Activated T-helper 1 cell treated with Interleukin-2 at 50 U/mL for 16 hours (primary cell): Measurements from ENCODE around the gene SELENOO.

Experiments
- DNase-seq: peaks from one replicate; pipeline ENCODE4 v3.0.0-alpha.2; 2020; ENCODE audit warnings: low read depth

SELENOO gene

GRCh38 chr22:50185375-50186087 lies 15.3 kb upstream of the SELENOO start, which contains the start of gene TRABD:
Gene TRABD, plus strand, starts transcription at chr22:50185913. Its CDS starts 7,148 bp downstream, at chr22:50193061.
- DNase-seq, result peak; percentile 85

GRCh38 chr22:50186181-50186714 lies 14.6 kb upstream of the SELENOO start:
- DNase-seq, result no peak

DNA sequence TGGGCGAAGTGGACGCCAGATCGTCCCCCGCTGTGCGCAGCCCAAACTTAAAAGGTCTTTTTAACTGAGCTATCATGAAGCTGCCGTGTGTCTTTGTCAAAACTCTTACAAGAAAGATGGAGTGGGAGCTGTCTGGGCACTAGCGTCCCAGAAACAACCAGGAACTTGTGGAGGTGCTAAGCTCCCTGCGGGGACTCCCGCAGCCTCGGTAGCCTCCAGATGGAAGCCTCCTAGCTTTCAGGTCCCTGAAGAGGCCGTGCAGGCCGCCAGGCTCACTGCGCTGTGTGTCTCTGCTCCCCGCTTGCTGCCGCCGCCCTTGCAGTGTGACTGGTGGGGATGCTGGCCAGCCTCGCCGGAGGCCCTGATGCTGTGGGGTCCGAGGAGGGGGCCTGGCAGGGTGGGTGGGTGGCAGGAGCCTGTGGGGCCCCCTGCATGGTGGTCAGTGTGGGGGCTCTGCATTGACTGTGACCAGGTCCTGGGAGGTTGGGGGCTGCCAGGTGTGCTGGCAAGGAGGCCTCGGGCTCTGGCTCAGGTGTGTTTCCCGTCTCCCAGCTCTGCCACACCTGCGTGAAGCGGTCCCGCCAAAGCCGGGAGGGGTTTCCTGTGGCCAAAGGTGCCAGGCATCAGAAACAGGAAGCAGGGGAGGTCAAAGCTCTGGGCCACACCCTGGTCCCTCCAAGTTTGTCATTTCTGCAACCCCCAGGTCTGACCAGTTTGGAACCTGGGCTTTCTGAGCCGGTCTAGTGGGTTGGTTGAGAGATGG lies 13.9 kb upstream of the SELENOO start:
- DNase-seq, result no peak

DNA sequence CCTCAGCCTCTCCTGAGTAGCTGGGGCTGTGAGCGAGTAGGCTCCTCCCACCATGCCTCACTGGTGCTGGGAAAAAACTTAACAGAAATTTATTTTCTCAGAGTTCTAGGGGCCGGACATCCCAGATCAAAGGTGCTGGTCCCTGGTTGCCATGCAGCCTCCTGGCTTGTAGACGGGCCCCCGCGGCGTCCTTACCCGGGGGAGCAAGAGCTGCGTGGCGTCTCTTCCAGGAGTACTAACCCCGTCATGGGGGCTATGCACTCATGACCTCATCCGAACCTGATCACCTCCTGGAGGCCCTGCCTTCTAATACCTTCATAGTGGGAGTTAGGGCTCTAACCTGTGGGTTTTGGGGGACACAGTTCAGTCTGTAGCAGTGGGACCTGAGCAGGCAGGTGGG lies 12.5 kb upstream of the SELENOO start:
- no peak for DNase-seq

- no peak for DNase-seq
Observed at GRCh38 chr22:50189184-50189848, 11.5 kb upstream of the SELENOO start.

DNA sequence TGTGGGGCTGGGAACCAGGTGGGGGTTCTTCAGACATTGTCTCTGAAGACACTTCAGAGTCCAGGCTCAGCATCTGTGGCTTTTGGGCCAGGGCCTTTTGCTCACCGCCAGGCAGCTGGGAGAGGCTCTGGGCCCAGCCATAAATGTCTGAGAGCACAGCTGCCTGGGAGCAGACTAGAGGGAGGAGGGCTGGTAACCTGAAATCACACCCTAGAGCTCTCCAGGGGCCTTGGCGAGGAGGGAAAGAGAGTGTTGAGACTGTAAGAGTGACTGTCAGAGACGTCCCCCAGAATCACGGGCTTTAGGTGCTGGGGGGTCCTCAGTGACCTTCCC lies 11.0 kb upstream of the SELENOO start:
- no peak for DNase-seq

DNA sequence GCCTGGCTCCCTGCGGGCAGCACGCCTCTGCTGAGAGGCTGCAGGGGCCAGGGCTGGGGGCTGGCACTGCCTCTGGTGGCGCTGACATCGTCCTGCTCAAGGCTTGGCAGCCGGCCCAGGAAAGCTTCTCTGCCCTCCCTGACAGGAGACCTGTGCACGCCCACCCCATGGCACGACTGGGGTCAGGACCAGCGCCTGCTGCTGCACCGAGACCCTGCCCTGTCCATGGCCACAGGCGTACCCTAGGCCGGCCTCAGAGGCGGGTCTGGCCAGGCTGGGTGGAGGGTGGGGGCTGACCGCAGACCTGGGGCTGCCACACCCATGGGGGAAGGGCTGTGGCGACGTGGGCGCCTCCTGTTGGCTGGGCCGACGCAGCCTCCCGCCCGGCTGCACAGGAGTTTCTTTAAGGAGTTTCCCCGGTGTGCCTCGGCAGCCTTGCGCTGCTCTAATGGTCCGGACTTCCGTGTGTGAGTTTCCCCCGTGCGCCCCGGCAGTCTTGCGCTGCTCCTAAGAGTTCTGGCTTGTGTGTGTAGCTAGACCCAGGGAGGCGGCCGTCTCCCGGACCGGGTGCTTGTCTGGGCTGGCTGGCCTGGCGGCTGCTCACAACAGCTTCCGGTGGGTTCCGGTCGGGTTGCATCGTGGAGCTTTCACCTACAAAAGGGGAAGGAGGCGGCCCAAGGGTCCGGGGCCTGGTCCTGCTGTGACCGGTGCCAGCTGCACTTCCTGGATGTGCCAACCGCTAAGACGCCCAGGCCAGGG lies 10.4 kb upstream of the SELENOO start:
- peak; percentile 76 for DNase-seq

DNA sequence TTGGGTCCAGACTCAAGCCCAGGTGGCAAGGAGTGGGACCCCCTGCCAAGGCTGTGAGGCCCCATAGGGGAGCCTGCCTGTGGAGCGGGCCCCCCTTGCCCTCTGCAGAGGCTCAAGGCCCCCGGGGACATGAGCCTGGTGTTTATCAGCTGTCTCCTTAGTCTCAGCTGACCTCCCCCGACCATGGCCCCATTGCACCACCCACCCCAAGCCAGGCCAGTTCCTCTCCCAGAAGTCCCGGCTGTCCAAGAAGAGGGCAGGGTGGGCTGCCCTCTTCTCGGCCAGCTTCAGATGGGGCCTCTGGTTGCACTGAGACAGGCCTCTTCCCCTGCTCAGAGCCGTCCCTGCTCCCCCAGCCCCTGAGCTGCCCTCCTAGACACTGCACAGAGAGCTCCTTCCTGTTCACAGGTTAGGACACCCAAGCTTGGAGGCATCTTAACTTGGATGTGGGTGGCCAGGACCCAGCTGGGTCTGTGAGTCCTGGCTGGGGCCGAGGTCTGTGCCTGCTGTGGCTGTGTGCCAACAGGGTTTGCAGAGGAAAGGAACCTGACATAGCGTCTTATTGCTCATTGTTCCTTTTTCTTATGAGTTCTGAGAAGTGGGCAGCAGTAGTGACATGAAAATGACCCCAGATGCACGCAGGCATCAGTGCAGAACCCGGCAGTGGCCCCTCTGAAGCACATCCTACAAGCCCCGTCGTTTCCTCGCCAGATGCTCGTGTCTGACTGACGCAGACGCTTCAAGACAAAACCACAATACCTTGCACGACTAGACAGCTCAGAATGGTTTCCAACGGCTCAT lies 9.7 kb upstream of the SELENOO start:
- DNase-seq, result peak; percentile 66

DNA sequence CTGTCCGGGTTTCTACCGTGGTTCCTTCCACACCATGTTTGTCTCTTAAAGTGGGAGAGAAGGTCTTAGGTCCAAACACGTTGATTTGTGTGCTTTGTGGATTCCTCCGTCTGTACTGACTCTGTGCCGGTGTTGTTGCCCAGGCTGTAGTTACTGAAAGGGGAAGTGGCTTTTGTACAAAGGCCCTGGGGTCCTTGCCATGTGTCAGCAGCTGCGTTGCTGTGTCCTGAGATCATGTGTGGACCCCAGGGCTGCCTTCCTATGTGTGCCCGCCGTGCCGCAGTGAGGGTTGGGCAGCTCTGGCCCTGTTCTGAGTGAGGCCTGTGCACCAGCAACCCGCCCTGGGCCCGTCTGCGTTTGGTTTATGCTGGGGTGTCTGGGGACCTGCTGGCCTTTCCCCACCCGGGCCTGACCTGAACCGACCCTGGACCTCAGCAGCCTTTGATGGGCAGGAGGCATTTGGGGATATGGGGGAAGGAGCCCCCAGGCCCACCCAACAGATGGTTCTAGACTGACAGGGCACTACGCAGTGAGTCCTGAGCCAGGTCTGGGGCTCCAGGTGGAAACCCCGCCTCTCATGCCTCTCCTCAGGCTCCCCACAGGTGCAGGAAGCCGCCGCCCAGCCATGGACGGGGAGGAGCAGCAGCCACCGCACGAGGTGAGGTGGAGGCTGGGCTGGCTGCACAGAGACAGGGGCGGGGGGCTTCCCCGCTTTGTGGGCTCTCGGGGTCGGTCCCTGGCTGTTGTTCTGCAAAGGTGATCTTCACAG lies 8.2 kb upstream of the SELENOO start:
- peak; percentile 52 for DNase-seq

- no peak for DNase-seq
Observed at GRCh38 chr22:50193621-50194020, 7.2 kb upstream of the SELENOO start.

DNA sequence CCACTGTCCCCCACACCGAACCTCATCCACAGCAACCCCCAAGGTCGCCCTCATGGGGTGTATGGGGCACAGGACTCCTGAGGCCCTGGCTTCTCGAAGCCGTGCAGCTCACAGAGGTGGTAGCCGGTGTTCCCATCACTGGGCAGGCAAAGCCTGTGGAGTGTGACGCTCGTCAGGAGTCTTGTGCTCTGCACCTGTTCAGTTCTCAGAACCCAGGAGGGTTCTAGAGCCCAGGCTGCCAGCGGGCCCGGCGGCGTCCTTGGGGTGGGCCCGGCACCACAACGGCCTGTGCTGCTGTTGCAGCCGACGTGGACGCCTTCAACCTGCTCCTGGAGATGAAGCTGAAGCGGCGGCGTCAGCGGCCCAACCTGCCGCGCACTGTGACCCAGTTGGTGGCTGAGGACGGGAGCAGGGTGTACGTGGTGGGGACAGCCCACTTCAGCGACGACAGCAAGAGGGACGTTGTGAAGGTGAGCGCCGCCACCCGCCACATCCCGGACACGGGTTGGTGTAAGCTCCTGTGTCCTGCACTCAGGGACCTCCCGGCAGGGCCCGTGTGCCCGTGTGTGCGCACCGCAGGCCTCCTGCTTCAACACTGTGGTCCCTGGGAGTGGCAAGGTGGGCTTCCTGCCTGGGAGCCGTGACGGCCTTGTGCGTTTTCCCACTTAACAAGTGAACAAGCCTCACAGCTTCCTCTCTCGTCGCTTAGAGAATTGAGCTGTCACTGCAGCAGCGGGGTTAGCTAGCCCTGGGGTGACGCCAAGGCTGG lies 6.6 kb upstream of the SELENOO start:
- DNase-seq, result no peak

GRCh38 chr22:50196256-50196655 lies 4.6 kb upstream of the SELENOO start:
- DNase-seq, result no peak

DNA sequence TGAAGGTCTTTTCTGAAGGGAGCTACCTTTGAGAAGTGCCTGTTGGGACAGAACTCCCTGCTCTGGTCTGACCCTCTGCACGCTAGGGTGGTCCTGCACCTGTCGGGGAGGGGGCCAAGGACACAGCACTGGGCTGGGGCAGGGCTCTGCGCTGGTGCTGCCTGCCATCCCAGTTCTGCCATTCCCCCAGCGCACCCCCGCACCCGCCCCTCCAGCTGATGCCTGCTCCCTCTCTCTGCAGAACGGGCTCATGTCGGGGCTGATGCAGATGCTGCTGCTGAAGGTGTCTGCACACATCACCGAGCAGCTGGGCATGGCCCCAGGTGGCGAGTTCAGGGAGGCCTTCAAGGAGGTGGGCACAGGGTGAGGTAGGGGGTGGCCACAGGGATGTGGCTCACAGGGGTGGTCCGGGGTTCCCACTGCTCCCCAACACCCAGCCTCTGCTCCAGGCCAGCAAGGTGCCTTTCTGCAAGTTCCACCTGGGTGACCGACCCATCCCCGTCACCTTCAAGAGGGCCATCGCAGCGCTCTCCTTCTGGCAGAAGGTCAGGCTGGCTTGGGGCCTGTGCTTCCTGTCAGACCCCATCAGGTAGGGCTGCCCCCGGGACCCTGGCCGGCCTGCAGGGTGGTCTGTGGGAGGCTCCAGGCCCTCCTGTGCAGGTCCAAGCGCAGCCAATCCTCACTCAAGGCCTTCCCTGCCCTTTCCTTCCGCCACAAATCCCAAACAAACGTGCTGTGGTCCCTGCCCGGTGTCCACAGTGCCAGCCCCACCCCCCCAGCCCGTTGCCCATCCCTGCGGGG lies 3.6 kb upstream of the SELENOO start:
- DNase-seq, result no peak

DNA sequence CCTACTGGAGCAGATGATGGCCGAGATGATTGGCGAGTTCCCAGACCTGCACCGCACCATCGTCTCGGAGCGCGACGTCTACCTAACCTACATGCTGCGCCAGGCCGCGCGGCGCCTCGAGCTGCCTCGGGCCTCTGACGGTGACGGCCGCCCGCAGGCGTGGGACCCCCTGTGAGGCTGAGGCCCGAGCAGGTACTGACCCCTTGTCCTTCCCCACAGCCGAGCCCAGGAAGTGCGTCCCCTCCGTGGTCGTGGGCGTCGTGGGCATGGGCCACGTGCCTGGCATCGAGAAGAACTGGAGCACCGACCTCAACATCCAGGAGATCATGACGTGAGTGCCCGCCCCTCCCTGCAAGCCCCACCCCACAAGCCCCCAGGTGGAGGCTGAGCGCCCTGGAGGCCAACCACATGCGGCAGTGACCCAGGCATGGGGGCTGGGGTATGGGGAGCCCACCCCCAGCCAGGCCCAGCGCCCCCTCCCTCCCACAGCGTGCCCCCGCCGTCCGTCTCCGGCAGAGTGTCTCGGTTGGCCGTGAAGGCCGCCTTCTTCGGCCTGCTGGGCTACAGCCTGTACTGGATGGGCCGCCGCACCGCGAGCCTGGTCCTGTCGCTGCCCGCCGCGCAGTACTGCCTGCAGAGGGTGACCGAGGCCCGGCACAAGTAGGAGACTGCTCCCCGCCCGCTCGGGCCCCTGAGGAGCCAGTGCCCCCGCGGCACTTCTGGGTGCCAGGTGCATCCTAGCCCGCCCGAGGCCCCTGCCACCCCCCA lies 2.8 kb upstream of the SELENOO start:
- DNase-seq, result no peak

DNA sequence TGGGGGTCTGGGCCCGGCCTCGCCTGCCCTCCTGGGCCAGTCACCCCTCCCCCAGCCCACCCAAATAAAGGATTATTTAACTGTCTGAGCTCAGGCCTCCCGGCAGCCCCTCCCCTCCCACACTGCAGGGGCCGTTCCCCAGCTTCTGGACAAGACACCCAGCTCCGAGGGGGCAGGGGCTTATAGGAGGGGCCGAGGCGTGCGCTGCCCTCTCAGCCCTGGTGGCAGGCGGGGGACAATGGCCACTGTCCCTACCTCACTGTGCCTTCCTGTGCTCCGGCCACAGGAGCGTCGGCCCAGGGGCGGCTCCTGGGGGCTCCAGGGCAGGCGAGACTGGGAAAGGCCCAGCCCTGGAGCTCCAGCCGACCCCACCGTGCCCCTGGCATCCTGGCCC lies 2.2 kb upstream of the SELENOO start:
- DNase-seq, result no peak

GRCh38 chr22:50199251-50199721 lies 1.5 kb upstream of the SELENOO start:
- DNase-seq, result no peak

DNA sequence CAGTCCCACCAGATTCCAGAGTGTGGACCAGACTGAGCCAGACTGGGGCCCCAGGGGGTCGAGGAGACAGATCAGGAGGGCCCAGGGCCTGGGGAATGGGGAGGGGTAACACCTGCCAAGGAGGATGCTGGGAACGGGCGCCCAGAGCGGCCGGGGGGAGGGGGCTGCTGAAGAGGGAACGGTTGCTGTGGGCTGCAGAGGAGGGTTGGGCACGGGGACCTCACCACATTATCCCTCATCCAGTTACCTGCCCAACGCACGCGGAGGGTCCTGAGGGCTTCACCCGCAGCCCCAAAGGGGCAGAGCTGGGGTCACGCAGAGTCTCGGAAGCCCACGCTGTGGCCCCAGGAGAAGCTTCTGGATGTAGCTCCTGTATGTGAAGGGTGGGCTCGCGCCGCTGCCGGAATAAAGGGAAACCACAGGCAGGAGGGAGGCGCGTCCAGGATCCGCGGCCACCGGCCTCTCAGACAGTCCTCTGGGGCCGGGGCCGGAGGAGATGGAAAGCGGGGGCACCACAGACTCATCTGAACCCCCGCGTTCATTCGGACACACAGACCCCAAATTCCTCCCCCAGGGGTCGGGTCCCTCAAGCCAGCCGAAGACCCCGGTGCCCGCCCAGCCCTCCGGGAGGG lies 866 bp upstream of the SELENOO start:
- DNase-seq, result no peak
